Loucy (cell line): ENCODE results near the gene MOV10L1.

Source experiments
- H2AFZ ChIP-seq: fragments of 200-600 bp; sonication (generic); 2 replicates; pipeline ENCODE4 v1.6.0; 2016; ENCODE audit warnings: antibody characterized with exemption, mild to moderate bottlenecking, low read length, moderate library complexity
- H3F3A ChIP-seq: fragments of 200-600 bp; 2 replicates; pipeline ENCODE4 v1.6.0; 2016; ENCODE audit warnings: antibody characterized with exemption, low read depth, mild to moderate bottlenecking
- H3K27me3 ChIP-seq: fragments of 200-600 bp; sonication (generic); 2 replicates; pipeline ENCODE4 v1.6.1; 2014; ENCODE audit warnings: low read length, mild to moderate bottlenecking; ENCODE audit not compliant: insufficient read depth, poor library complexity, severe bottlenecking
- H3K36me3 ChIP-seq: fragments of 200-600 bp; sonication (generic); 2 replicates; pipeline ENCODE4 v1.6.1; 2016; ENCODE audit warnings: low read length; ENCODE audit not compliant: insufficient read depth
- H3K4me1 ChIP-seq: fragments of 200-600 bp; sonication (generic); 2 replicates; pipeline ENCODE4 v1.5.1; 2014; ENCODE audit warnings: low read length, mild to moderate bottlenecking; ENCODE audit not compliant: insufficient read depth, poor library complexity, severe bottlenecking
- H3K4me2 ChIP-seq: fragments of 200-600 bp; sonication (generic); 2 replicates; pipeline ENCODE4 v1.6.0; 2014; ENCODE audit warnings: antibody characterized with exemption, low read length, low read depth, mild to moderate bottlenecking; ENCODE audit not compliant: poor library complexity, severe bottlenecking
- H3K4me3 ChIP-seq: fragments of 200-600 bp; sonication (generic); 2 replicates; pipeline ENCODE4 v1.5.1; 2014; ENCODE audit warnings: low read length, mild to moderate bottlenecking, mixed read lengths; ENCODE audit not compliant: poor library complexity, severe bottlenecking
- H3K79me2 ChIP-seq: fragments of 200-600 bp; sonication (generic); 2 replicates; pipeline ENCODE4 v1.6.1; 2014; ENCODE audit warnings: low read length; ENCODE audit not compliant: insufficient read depth
- H3K9ac ChIP-seq: fragments of 200-600 bp; sonication (generic); 2 replicates; pipeline ENCODE4 v1.6.0; 2014; ENCODE audit warnings: mild to moderate bottlenecking, low read depth, low read length, moderate library complexity; ENCODE audit not compliant: poor library complexity, severe bottlenecking
- H3K9me2 ChIP-seq: fragments of 200-600 bp; sonication (generic); replicated peaks from 2 replicates; pipeline ENCODE4 v1.6.1; 2016; ENCODE audit warnings: low read depth, low read length, mixed read lengths
- H3K9me3 ChIP-seq: fragments of 200-600 bp; sonication (generic); 2 replicates; pipeline ENCODE4 v1.6.1; 2014; ENCODE audit warnings: mild to moderate bottlenecking, antibody characterized with exemption, low read length, low read depth; ENCODE audit not compliant: insufficient read depth
- H4K20me1 ChIP-seq: fragments of 200-600 bp; sonication (generic); 2 replicates; pipeline ENCODE4 v1.6.0; 2014; ENCODE audit warnings: antibody characterized with exemption, low read length, mild to moderate bottlenecking; ENCODE audit not compliant: insufficient read depth, poor library complexity, severe bottlenecking
- CTCF ChIP-seq: fragments of 200-600 bp; sonication (generic); conservative IDR thresholded peaks from 2 replicates; pipeline ENCODE4 v1.5.1; 2014; ENCODE audit warnings: mild to moderate bottlenecking, antibody characterized with exemption, low read length
- EZH2phosphoT487 ChIP-seq: fragments of 200-600 bp; IDR thresholded peaks from 2 replicates; pipeline ENCODE4 v1.6.1; 2018; ENCODE audit warnings: antibody characterized with exemption, mild to moderate bottlenecking, moderate library complexity, borderline replicate concordance

MOV10L1 gene

GRCh38 chr22:50046481-50047245 lies 43.1 kb upstream of the MOV10L1 start:
- Histone ChIP-seq H3K27me3 (no peaks in the 10 kb centered on the region), H3K9ac (no peak overlapping the region), H3K4me1 (peaks cover 18% of the 10 kb centered on the region), H3K9me2 (no peaks in the 10 kb centered on the region), H3K79me2 (no peaks in the 10 kb centered on the region), H3K4me3 (no peak overlapping the region), H2AFZ (no peak overlapping the region), H3K9me3 (no peaks in the 10 kb centered on the region), H3F3A (no peaks in the 10 kb centered on the region), H3K4me2 (no peak overlapping the region), H3K36me3 (no peaks in the 10 kb centered on the region), H4K20me1 (no peaks in the 10 kb centered on the region)
- TF ChIP-seq CTCF (no peak), EZH2phosphoT487 (no peak)

- Histone ChIP-seq H3K9ac (no peak overlapping the region), H3K9me2 (no peaks in the 10 kb centered on the region), H3K79me2 (no peaks in the 10 kb centered on the region), H3K27me3 (no peaks in the 10 kb centered on the region), H4K20me1 (no peaks in the 10 kb centered on the region), H3K4me3 (no peak overlapping the region), H3K4me1 (peaks cover 17% of the 10 kb centered on the region), H3F3A (no peaks in the 10 kb centered on the region), H3K4me2 (no peak overlapping the region), H3K36me3 (no peaks in the 10 kb centered on the region), H3K9me3 (no peaks in the 10 kb centered on the region), H2AFZ (no peak overlapping the region)
- TF ChIP-seq CTCF: no peak
- no peak for TF ChIP-seq EZH2phosphoT487
These were observed 42.5 kb upstream of the MOV10L1 start for GRCh38 chr22:50047346-50047745.

GRCh38 chr22:50048061-50048765 lies 41.6 kb upstream of the MOV10L1 start:
- Histone ChIP-seq H3K79me2 (no peaks in the 10 kb centered on the region), H2AFZ (no peak overlapping the region), H3K9me3 (no peaks in the 10 kb centered on the region), H3K4me2 (no peak overlapping the region), H3F3A (no peaks in the 10 kb centered on the region), H3K4me3 (no peak overlapping the region), H3K9ac (no peak overlapping the region), H3K27me3 (no peaks in the 10 kb centered on the region), H3K9me2 (no peaks in the 10 kb centered on the region), H4K20me1 (no peaks in the 10 kb centered on the region), H3K36me3 (no peaks in the 10 kb centered on the region), H3K4me1 (peaks cover 12% of the 10 kb centered on the region)
- TF ChIP-seq CTCF (no peak), EZH2phosphoT487 (no peak)
